DMS 273 treated with DMSO at 0.1 percent for 48 hours (cell line): ENCODE measurements around the gene MYO1E.

Experiments used
- DNase-seq: peaks from one replicate; lab custom pipeline; 2025; lab: John Stamatoyannopoulos, UW

Gene MYO1E

DNA sequence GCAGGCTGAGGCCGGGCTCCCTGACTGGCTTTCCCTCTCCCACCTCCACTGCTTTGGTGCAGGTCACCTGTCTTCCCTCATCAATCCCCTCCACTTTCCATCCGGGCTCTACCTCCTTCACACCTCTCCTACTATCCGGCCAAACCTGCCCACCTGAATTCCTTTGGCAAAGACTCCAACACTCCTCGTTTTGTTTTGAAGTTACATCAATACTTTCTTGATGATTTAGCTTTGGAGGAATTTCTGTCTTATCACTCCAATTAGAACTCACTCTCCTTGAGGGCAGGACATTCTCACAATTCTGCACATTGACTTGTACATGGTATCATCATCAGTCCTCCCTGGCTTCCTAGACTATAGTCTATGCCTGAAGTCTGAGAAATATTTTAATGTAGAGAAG is 145.7 kb downstream of the MYO1E start:
- DNase-seq, result no peak

DNA sequence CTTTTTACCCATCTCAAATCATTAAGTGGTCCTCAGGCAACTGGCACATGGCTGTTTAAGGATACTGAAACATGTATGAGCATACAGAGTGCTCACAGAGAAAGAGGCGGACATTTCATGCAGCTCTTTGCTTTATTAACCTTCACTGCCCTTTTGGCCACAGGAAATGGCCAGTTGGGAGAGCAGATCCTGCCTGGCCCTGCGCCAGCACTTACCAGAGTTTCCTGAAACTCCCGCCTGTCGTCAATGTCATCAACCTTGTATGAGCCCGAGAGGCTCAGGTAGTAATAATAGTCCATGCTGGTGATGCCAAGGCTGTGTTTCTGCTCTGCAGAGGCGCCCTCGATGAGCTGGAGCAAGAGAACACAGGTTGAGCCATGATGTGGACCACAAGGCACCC is 148.2 kb downstream of the MYO1E start:
- no peak for DNase-seq

DNA sequence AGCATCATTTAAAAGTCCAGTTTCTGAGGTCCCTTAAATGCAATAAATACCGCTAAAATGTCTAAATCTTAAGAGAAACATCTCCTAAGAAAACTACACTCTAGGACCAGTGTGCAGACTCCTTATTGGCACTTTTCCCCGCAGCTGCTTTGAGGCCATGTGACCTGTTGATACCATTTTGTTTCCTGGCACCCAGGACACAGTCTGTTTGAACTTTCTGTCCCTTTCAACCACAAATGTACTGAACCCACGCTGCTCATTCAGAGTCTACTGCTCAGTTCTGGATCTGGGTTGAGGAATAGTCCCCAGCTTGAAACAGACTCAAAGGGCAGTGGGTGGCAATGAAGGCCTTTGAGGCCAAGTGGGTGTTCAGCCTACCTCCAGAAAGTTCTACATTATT is 148.9 kb downstream of the MYO1E start:
- DNase-seq, result no peak

DNA sequence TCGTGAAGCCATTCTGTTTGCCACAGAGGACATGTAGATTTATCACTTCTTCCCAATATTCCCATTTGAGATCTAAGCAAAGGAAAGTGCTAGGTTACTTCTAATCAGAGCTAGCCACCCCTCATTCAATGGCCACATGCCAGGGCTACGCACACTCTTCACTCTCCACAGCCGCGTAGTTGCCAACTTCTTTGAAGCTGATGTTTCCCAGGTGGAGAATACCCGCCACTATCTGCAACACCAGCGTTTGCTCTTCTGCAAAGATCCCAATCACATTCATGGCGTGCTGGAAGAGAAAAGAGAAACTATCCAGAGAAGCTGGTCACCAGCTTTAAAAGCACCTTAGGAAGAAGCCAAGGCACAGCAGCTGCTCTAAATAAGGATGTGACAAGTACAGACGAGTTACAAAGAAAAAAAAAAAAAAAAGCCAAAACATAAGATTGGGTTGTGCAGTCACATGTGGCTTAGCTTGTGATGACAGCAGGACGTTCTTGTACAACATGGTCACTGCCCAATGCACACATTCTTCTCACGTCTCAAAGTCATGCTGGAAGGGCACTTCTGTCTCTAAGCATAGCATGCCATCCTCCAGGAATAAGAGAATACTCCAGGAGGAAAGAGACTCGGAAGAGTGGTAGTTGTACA is 149.6 kb downstream of the MYO1E start:
- DNase-seq, result no peak

DNA sequence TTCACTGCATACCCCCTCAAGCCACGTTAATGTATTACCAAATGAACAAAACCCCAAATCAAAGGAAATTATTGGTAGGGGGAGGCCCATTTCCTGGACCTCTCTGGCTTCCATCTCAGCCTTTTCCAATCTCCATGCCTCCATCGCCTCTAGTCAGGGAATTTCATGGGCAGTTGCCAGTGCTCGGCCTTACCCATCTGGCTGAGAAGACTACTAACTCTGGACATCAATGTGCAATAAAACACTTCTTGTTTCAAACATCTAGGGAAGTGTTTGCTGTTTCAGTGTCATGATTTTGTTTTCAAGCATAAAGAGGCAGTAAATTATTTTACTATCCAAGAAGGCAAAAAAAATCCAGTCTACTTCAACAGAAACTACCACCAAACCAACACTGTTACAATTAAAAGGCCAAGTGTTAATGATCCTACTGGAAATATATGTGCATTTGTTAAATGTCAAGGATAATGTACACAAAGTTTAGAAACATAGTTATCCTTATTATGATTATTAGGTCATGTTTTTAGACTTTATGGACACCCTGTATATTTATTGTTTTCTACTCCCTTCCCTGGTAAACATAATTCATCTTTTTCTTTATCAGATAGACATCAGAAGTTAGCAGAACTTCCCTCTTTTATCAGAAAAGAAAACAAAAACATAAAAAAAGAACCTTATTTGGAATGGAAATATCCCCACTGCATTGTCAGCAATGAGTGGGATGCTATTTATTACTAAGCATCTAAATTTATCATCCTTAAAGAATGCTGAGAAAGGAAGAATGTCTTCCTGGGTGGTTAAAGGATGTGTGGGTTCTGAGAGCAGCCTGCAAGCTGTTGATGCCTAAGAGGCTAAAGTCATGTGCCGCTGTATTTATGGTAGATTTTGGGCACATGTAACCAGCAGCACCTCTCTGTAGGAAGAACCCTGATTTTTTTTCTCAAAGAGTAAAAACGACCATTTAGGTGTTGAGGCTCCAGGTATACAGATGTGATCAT is 150.9 kb downstream of the MYO1E start:
- DNase-seq, result no peak

DNA sequence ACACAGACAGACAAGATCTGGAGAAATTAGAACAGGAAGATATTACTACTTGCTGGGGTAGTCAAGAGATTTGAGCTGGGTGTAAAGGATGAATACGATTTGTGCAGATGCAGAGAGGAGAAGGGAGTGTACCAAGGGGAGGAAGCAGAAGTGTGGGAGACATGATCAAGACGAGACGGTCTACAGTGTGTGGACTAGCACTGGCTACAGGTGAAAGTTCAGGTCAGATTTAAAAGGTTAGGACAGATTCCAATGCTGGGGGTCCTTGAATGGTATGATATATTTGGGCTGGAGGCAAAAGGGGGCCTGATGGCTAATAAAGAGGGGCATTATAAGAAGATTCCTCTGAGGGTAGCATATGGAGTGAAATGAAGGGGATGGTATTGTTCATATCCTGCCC is 154.0 kb downstream of the MYO1E start:
- no peak for DNase-seq

DNA sequence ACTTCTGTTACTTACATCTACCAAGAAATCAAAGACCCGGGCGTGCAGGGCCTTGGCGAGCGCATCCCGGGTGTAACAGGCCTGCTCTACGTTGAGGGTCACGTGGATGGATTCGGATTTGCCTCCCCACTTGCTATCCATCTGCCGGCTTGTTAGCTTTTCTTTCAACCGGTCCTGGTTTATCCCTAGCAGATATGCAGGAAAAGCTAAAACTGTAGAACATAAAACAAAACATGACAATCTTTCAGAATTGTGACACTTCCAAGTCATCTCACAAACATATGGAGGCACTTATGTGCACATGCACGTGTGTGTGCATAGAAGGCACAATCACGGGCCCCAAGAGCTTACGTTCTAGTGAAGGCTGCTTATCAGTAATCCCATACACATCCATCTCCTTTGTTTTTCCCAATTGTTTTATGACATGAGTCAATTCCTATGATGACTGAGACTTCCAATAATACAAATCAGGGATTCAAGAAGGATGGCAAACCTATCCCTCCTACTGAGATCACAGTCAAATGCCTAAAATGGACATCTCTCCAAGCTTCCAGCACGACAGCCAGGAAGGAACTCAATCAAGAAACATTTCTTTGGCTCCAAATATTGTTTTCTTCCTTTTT is 154.7 kb downstream of the MYO1E start:
- no peak for DNase-seq

DNA sequence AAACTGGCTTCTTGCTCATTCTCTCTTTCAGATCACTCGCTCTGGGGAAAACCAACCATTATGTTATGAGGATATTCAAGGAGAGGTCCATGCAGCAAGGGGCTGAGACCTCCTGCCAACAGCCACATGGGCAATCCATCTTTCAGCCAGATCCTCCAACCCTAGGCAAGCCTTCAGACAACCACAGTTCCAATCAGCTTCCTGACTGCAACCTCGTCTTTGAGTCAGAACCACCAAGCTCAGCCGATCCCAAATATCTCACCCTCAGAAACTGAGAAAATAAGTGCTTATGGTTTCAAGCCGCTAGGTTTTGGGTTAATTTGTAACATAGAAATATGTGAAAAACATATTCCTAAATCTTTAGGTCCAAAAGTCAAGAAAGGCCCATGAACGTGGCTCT is 155.8 kb downstream of the MYO1E start:
- no peak for DNase-seq

DNA sequence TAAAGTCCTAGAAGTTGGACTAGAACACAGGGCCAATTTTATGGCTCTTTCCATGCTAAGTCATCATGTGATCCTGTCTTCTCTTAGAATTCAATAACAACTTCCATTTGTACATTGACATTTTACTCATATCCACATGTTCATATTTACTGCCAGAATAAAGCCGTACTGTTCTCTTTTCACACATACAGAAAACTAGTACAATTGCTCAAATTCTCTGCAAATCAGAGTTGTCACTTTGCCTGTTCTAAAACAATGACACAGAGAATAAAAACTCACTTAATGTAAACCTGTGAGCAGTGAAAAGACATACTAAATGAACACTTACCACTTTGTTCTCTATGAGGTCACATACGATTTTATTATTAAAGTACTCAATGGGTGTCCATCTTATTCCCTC is 162.5 kb downstream of the MYO1E start:
- DNase-seq, result no peak

DNA sequence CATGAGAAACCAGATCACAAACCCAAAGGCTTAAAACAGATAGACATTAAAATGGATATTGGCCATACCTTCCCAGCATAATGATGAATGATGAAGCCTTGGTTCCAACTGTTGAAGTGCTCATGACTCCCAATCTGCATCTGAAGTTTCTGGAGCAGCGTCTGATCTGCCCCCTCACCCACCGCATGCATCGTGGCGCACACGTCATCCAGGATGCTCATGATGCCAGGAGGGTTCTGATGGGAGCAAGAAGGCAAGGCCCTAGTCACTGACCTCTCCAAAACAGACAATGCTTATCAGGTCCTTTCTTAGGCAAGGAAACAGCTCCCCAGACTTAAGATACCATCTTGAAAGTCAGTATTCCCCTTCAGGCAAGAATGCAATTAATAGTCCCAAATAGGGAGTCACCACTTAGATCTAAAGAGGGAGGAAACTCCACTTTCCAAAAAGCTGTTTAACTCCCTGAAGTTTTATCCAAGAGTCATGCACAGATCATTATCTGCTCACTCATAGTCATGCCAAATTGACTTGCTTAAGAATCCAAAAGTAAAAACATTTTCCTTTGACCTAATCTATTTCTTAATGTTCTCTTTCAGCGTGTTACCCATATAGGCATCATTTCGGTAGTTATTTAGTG is 163.9 kb downstream of the MYO1E start:
- no peak for DNase-seq

DNA sequence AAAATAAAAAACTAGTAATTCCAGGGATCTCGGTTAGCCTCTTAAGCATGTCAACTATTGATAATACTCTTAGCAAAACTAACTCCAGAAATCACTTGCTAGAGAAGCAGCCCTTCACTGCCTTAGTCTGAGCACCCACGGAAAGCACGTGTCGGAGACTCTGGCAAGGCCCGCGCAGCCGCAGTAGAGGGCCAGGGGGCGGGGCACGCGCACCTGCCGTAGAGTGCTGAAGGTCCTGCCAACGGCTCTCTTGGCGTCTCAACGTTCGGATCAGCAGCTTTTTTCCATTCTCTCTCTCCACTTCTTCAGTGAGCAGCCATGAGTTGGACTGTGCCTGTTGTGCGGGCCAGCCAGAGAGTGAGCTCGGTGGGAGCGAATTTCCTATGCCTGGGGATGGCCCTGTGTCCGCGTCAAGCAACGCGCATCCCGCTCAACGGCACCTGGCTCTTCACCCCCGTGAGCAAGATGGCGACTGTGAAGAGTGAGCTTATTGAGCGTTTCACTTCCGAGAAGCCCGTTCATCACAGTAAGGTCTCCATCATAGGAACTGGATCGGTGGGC is 166.0 kb downstream of the MYO1E start, which contains the start of gene LDHAL6B:
Gene LDHAL6B, plus strand, starts transcription at position 221 of the 561 bp plus-strand sequence. Its CDS starts 98 bp downstream, at position 319.
- DNase-seq, result no peak

DNA sequence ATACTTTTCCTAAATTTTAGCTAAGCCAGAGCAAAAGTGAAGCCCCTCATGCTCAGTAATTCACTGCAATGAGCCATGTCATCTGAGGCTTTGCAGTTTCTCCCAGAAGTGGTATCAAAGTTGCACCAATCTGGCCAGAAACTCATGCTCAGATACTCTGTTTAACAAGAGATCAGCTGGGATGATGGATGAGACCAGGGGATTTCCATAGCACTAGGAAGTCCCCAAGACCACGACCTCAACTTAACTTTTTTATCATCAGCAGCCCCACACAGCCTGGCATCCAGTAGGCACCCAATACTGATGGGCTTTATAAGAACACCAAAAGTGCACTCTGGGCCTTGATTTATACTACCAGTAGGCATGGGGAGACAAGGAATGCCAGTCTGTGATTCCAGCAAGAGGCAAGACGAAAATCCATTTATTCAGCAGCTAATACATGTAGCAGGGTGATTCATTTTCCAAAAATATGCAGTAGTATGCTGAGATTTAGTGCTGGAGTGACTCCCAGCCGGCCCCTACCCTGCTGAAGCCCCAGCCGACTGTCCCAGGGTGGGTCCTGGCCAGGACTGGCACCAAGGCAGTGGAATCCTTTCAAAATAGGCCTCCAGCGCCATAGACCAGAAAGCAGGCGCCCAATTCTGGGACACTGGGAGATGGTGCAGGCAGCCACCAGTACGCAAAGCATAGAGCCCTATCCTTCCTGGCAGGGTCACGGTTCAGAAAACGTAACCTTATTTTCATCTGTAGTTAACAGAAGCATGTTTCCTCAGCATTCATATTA is 166.6 kb downstream of the MYO1E start:
- DNase-seq, result no peak

DNA sequence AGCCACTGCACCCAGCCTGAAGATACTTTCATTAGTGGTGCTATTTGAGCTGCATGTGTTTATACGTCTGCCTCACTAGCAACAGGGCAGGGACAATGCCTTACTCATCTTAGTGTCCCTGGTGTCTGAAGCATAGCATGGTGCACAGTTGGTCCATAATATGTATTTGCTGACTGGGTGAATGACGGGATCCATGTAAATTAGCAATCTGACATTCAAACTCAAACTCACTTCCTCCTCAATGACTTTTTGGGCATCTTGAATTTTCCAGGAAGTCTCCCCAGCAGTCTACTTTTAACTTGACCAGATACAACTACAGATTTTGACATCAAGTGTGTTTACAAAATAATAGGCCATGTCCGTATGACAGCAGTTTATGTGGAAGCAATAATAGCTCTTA is 169.0 kb downstream of the MYO1E start:
- no peak for DNase-seq

DNA sequence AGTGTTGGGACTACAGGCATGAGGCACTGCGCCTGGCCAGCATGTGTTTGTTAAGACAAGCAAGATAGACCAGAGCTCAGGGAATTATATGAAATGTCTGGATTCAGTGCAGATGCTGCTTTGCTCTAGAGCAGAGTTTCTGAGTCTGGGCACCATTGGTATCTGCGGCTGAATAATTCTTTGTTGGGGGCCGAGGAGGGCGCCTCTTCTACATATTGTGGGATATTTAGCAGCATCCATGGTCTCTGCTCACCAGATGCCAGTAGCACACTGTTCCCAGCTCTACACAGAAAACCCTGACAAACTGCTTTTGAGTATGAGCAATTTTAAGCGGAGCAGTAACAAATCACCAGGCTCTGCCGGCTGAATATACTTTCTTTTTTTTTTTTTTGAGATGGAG is 169.7 kb downstream of the MYO1E start:
- no peak for DNase-seq

DNA sequence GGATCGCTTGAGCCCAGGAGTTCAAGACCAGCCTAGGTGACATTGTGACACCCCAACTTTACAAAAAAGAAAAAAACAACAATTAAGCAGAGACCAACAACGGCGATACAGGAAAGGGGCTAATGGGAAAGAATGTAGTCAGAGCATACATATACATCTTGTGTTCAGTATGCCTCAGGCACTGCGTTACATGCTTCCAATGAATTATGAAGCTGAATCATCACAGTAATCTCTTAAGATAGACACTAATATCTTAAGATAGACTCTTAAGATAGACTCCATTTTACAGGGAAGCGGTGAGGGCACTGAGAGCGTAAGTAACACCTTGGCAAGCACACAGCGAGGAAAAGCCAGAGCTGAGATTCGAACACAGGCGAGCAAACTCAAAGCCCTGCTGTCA is 172.1 kb downstream of the MYO1E start:
- DNase-seq, result no peak

DNA sequence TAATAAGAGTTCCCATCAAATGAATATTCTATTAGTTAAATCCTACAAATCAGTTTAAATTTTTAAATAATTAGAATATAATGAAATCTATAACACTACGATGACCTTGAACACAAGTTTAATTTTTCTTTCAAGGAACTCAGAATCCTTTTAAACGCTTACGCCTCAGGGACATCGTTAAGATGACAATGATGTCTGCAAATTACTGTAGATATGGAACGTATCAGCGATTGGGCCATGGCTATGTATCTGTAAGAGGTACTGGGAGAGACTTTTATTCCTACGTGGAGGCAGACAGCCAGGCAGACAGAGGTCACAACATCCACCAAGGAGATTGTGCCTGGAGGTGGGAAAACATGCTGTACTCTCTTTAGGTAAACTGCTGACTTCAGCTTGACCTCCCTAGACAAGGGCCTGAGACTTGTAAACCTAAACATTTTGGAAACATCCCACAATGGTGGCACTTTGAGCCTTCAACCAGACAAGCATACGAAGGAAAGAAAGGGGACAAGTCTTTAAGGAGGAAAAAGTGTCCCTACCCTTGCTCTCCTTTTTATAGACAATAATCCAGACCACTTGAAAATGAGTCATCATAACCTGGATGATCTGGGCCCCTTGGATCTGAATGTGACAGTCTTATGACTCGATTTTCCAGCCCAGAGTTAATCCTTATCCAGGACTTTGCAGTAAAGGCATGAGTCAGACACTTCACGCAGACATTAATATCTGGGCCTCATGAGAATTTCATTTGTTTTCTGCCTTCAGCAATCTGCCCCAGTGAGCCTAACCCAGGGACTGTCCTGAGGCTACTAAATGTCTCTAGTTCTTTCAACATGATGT is 172.8 kb downstream of the MYO1E start:
- no peak for DNase-seq

DNA sequence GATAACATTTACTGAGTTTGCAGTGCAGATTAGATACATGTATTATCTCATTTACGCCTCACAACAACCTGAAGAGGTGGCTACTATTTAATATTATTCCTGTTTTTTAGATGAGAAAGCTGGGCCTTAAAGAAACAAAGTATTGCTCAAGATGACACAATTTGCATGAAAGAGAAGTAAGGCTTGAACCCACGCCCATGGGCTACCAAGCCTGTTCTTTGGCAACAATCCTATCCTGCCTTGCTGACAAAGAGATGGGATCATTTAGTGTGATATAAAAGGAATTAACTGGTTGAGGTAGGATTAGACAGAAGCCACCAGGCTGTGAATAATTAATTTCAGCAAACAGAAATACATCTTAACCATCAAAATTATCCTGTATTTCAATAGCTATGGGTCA is 175.2 kb downstream of the MYO1E start:
- no peak for DNase-seq

DNA sequence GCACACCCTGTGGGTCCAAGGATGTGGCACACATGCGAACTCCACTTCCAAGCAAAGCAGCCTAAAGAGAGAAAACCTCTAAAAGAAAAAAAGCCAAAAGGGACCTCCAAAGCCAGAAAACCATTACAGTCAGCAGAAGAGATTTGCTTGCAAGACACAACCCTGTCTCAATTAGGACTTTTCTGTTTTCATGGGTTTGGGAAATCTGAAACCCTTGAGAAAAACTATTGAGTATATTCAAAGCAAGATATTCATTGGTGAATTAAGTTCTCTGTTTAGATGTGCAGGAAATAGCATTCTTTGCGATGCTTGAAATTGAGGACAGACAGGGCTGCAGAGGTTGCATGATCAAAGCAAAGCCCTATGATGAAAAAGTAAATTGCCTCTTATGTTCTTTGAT is 176.3 kb downstream of the MYO1E start:
- DNase-seq, result no peak

DNA sequence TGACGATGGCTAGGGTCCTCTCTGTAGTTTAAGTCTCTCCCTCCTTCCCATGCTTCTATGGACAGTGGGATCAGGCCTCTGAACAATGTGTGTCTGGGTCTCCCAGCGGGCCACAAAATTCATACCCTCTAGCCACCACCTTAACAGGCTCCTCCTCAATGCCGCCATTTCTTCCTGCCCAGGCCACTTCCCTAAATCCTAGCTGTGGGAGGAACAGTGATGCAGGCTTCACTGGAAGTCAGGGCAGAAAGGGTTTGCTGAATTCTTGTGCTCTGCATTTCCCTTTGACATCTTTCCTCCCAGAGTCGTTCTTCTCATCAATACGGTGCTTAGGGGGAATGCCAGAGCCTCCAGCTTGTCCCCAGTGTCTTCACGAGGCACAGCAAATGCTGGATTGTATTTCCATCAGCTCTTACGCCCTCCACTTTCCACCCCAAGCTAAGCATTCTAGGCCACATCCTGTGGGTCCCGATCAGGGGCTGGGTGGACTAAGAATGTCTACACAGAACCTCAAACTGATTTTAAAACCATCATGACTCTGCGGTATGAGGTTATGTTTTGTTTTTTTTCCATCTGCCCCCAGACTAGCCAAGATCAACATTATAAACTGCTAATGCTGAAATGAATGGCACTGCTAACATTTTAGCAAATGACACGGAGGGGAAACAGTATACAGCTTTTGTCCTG is 177.9 kb downstream of the MYO1E start:
- no peak for DNase-seq

DNA sequence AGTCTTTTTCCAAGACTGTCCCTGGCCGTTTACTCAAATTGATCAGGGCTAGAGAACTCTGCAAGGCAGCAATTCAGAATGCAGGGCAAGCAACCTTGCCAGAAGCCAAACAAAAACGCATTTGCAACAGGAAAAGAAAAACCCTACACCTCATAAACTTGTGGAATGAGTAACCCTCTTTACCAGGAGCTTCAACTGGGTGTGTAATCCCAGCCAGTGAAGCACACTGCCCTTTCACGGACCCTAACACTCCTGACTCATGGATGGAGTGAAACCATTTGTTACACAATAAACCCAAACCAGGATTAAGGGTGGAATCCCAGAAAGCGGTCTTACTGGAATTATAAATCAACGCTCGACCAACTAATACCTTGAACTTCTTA is 180.8 kb downstream of the MYO1E start:
- DNase-seq, result no peak
